T-helper 9 cell (primary cell): Measurements from ENCODE around the gene IL5.
"Not testable (repeated sequence)": the region's sequence is repeated elsewhere in the genome, so short reads cannot be mapped to it uniquely, and the experiment has no call there.

Experiments
- DNase-seq: peaks from one replicate; pipeline ENCODE4 v3.0.0-alpha.2; 2020

Gene IL5

GRCh38 chr5:132528866-132529634 lies 14.3 kb downstream of the IL5 start:
- no peak for DNase-seq

GRCh38 chr5:132528021-132528420 lies 15.3 kb downstream of the IL5 start:
- DNase-seq: no peak

- no peak for DNase-seq
Measured at GRCh38 chr5:132526974-132527564, 16.3 kb downstream of the IL5 start.

GRCh38 chr5:132526290-132526973 lies 16.9 kb downstream of the IL5 start:
- peak; percentile 5 for DNase-seq

- no peak for DNase-seq
Measured at GRCh38 chr5:132525299-132525724, 18.0 kb downstream of the IL5 start.

GRCh38 chr5:132524877-132525276 lies 18.4 kb downstream of the IL5 start:
- DNase-seq: not testable (repeated sequence)

GRCh38 chr5:132522067-132522466 lies 21.3 kb downstream of the IL5 start:
- not testable (repeated sequence) for DNase-seq

- DNase-seq: not testable (repeated sequence)
Measured at GRCh38 chr5:132513618-132514336, 29.5 kb downstream of the IL5 start.

- no peak for DNase-seq
Measured at GRCh38 chr5:132510076-132510475, 33.2 kb downstream of the IL5 start.

- no peak for DNase-seq
Measured at GRCh38 chr5:132506094-132506692, 37.1 kb downstream of the IL5 start.

GRCh38 chr5:132505641-132506040 lies 37.7 kb downstream of the IL5 start:
- DNase-seq: no peak

GRCh38 chr5:132504746-132505145 lies 38.6 kb downstream of the IL5 start:
- DNase-seq: no peak

GRCh38 chr5:132503244-132503643 lies 40.1 kb downstream of the IL5 start:
- no peak for DNase-seq

- DNase-seq: no peak
Measured at GRCh38 chr5:132501961-132502931, 41.1 kb downstream of the IL5 start.

GRCh38 chr5:132501629-132501956 lies 41.7 kb downstream of the IL5 start:
- no peak for DNase-seq

- DNase-seq: peak; percentile 66
Measured at GRCh38 chr5:132500931-132501628, 42.2 kb downstream of the IL5 start.

GRCh38 chr5:132500244-132500930 lies 42.9 kb downstream of the IL5 start:
- DNase-seq: no peak

- DNase-seq: no peak
Measured at GRCh38 chr5:132499440-132500243, 43.7 kb downstream of the IL5 start.

- no peak for DNase-seq
Measured at GRCh38 chr5:132498686-132499271, 44.5 kb downstream of the IL5 start.
